GM18505 (cell line): ENCODE data around the gene EPN2.

Experiments
- ATAC-seq: cut with Tn5 transposase; IDR thresholded peaks from one replicate; pipeline ENCODE4 v1.9.1; 2021; ENCODE audit not compliant: unreplicated experiment
- POLR2A ChIP-seq: IDR thresholded peaks from 4 replicates; pipeline ENCODE4 v1.6.1; 2011; ENCODE audit warnings: borderline replicate concordance; ENCODE audit not compliant: insufficient read depth, insufficient read length; ENCODE audit errors: extremely low read depth

The EPN2 gene

DNA sequence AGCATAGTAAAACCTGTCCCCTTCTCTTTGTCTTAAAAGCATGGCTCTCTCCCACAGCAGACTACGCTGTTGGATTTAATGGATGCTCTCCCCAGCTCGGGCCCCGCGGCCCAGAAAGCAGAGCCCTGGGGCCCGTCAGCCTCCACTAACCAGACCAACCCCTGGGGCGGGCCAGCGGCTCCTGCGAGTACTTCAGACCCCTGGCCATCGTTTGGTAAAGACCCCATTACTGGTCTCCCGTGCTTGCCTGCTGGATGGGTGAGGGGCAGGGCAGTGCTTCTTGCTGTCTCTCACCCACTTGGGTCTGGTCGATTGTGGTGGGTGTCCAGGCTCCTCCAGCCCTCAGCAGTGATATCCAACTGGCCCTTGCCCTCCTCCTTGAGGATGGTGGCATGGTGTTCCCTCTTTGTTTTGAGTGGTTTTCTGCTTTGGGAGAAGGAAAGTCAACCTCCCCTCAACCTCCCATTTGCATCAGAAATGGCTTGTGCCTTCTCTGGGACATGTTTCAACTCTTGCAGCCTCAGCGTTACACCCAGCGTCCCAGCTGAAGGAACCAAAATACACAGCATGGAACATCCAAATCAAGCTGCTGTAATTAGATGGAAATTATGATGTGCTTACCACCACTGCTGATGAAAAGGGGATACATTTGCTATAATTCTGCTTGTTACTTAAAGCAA lies 76.0 kb downstream of the EPN2 start:
- TF ChIP-seq POLR2A: no peak
- no peak for ATAC-seq

DNA sequence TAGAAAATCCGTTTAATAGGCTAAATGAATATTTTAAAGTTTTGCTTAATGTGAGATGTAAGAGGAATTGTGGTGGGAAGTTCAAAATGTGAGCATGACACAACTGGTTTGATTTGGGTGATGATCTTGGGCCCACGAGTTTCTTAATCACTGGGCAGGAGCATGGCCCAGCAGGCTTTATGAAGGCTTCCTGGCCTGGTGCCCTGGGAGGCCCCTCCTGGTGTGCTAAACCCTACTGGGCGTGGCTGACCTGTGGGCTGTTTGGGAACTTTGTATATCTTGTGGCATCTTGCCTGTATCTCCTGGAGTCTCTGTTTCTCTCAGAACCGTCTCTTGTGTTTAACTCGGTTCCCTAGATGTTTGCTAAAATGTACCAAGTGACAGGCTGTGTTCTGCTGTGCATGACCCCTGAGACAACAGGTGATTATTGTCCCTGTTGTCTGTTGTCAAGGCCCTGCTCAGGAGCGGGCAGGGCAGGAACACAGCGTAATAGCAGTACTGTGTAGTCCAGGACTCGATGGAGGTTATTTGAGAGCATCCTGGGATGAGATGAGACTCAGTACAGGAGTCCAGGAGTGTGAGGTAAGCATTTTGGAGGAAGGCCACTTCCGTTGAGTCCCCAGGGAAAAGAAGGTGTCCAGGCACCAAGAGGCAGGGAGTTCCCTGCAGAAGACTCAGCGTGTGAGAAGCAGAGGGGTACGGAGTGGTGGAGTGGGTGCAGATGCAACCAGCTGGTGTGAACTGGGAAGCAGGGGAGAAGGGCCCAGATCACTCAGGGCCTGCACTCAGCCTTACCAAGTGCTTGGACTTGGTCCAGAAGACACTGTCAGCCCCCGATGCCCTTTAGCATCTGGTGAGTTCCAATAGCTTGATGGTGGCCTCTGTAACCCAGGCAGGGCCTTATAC lies 76.8 kb downstream of the EPN2 start:
- no peak for ATAC-seq
- no peak for TF ChIP-seq POLR2A

DNA sequence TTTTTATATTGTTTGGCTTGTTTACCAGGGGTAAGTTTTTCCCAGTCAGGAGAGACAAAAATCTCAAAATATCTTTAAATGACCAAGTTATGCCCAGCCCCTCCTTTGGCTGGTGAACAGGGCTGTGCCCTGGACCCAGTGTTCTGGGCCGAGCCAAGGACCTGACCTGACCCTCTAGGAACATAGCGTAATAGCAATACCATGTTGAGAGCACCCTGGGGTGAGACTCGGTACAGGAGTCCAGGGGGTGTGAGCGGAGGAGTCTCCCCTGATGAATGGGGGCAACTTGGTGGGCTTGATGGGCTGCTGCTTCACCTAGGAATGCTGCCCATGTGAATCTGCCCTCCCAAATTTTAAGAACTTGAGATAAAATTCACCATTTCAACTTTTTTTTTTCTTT lies 77.9 kb downstream of the EPN2 start:
- no peak for ATAC-seq
- no peak for TF ChIP-seq POLR2A

DNA sequence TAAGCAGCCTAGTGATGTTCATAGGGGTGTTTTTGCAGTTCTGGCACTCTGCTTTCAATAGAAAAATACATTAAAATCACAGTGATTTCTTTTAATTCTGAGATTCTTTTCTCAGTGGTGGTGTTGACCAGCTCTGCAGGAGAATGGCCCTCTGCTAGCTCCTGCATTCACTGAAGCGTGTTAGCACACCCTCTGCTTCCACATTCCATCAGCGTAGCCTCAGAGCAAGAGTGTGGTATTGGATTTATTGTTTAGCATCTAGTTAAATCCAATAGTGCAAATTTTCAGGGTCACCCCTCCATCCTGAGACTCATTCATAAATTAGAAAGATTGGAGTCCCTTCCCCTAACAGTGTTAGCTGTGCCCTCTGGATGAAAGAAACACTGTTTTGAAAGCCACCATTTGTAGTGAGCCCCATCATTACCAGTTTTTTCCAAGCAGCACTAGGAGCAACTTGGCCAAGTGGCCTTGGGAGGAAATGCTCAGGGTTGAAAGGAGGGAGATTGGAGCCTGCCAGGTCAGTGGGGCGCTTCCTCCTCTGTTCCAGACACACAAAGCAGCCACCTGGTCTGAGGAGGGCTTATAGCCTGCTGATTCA lies 79.7 kb downstream of the EPN2 start:
- no peak for TF ChIP-seq POLR2A
- no peak for ATAC-seq

DNA sequence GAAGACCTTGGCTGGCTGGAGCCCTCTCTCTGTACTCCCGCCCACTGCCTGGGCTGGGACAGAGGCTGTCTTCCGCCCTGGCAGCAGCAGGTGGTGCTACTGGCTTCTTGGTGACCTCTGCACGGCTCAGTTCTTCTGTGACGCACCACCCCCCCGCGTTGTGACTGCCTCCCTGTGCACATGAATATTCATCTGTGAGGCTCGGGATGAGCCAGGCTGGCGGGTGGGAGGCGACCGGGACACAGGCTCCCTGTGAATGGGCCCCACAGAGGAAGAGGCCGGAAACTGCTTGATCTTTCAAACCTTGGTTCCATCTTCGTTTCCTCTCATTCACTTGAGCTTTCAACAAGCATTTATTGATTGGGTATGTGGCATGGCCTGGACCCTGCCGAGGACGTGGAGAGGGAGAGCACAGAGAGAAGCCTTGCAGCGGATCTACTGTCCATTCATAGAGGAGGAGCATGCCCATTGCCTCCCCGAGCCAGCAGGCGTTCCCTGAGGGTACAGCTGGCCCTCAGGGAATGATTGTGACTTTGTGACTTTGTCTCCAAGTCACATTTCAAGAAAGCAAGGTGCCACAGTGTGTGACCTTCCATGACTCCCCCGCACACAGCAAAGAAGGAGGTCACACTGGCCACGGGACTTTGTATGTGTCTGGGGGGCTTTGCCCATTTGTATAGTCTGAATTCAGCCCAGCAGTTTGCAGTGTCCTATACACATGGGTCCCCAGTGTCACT lies 80.4 kb downstream of the EPN2 start:
- no peak for ATAC-seq
- no peak for TF ChIP-seq POLR2A

DNA sequence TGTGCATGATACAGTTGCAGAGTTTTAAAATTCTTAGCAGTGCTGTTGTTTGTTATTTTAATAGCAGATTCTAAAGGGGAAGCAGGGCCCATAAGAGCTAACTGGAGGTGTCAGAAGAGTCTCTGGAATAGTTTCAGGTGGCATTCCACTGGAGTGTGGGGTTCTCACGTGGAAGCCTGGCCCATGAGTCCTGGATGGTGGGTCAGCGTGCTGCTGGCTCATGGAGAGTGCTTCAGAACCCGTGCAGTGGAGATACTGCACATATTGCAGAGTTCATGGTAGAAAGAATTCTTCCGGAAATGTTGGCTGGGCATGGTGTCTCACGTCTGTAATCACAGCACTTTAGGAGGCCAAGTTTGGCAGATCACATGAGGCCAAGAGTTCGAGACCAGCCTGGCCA lies 81.4 kb downstream of the EPN2 start:
- ATAC-seq: no peak
- no peak for TF ChIP-seq POLR2A

DNA sequence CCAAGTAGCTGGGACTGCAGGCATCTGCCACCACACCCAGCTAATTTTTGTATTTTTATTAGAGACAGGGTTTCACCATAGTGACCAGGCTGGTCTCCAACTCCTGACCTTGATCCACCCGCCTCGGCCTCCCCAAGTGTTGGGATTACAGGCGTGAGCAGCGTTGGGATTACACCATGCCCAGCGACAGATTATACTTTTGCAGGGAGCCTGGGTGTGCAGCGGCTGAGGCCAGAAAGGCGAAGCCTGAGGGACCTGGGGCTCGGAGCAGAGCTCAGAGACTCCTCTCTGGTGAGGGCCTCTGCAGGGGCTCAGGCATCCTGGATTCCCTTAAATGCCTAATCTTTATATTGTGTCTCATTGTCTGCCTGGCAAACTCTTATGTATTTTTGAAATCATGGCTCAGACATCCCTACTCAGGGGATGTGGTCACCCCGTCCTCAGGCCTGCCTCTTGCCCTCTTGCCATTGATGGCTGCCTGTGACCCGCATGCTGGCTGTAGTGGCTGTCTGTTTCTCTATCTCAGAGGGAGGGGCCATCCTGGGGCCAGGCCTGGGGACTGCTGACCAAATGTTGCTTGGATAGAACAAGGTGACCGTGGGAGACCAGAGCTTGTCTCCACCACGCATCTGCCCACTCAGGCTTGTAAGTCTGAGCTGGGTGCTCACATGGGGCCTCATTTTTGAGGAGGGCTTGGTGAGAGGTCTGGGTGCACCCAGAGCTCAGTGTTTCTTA lies 82.8 kb downstream of the EPN2 start:
- no peak for TF ChIP-seq POLR2A

DNA sequence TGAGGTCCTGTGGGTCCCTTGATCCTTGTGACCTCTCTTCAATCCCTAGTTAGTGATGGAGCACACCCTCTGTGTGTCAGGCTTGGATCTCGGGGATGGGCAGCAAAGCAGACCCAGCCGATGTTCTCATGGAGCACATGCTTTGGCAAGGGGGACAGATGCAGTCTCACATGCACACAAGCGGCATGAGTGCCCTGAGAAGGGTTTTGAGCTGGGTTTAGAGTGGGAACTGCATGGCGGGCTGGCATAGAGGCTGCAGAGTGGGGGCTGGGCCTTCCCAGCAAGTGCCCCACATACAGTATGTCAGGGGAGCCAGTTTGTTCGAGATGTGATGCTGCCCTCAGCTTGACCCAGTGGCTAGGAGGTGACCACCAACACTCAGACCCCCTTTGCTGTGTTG lies 83.7 kb downstream of the EPN2 start:
- no peak for ATAC-seq
- no peak for TF ChIP-seq POLR2A

More for the DNA sequence above, 82.8 kb downstream of the EPN2 start:
- no peak for ATAC-seq

DNA sequence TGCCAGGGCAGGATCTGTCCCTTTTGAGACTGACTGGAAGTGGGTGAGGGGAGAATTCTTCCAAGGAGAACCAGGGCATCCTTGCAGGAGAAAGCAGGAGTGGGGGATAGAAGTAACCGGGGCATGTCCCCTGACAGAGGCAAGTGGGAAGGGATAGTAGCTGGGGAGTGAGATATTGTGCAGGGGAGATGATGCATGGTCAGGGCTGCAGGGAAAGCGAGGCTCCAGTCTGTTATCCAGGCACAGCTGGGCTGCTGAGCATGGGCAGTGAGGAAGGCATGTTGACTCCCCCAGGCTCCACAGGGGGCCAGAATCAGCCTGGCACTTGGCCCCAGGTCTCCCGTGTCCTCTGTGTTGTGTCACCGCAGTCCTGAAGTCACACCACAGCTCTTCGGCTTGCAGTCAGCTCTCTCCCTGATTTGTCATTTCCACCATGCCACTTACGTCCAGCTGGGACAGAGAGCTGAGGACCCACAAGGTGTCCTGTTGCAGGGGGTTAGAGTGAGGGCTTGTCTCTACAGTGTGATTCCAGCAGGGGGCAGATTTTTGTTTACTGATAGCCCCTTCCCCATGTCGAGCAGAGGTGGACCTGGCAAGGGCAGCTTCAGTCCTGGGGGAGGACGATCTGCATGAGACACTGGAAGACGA lies 84.4 kb downstream of the EPN2 start:
- TF ChIP-seq POLR2A: no peak
- ATAC-seq: no peak

DNA sequence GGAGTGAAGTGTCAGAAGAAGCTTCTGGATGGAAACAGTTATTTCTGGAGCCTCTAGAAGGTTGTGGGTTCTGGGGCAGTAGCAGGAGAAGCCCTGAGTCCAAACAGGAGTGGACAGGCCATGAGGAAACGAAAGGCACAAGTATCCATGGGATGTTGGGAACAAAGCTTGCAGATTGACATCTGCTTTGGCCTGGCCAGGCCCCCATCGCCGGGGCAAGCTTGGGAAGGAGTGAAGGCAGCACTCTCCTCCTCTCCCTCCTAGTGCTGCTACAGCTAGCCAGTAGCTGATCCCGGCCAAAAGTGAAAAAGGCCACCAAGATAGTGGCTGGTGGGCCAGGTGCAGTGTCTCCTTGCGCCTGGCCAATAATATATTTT lies 85.0 kb downstream of the EPN2 start:
- TF ChIP-seq POLR2A: no peak
- no peak for ATAC-seq

DNA sequence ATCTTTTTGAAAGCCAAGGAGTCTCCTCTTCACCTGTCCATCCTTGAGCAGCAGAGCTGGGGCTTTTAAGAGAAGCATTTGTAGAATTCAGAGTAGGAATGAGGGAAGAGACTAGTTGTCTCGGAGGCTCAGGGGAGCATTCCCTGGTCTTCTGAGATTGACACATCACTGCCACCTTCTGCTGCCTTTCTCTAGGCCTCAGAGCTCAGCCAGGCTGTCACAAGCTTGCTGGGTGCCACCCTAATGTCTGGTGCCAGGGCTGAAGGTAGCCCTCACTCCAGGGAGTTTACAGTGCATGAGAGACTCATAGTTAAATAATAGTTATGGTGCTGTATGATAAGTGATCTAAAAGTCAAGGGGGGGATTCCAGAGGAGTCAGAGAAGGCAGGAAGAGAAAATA lies 85.7 kb downstream of the EPN2 start:
- no peak for ATAC-seq
- TF ChIP-seq POLR2A: no peak

DNA sequence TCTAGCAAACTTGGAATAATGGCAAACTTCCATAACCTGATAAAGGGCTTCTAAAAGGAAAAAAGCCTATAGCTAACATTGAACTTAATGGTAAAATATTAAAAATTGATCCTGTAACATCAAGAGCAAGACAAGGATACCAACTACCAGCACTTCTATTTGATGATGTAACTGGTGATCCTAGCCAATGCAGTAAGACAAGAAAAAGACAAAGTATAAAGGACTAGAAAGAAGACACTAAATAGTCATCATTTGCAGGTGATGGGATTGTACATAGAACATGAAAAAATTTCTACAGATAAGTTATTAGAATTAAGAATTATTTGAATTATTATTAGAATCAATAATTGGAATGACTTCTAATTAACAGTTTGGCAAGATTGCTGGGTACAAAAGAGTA lies 88.4 kb downstream of the EPN2 start:
- TF ChIP-seq POLR2A: no peak
- ATAC-seq: no peak
